NCI-H1417 treated with DMSO at 0.1 percent for 48 hours (cell line): ENCODE measurements around the gene TRIM37.
A peak's percentile ranks its signal among the peaks of the same experiment; 100 is the strongest.
"Not testable (repeated sequence)": the region's sequence is repeated elsewhere in the genome, so short reads cannot be mapped to it uniquely, and the experiment has no call there.

ENCODE experiments used
- DNase-seq: peaks from one replicate; lab custom pipeline; 2025; lab: John Stamatoyannopoulos, UW

The TRIM37 gene

DNA sequence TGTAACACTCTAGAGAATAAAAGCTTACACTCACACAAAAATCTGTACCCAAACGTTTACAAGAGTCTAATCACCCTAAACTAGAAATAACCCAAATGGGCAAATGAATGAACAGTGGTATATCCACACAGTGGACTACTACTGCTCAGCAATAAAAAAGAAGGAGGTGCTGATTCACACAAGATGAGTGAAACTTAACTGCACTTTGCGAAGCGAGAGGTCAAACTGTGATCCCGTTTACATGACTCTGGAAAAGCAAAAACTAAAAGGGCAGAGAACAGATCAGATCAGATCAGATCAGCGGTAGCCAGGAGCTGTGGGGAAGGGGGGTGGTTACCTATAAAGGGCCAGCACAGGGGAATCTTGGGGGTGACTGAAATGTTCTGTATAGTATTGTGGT lies 113.4 kb downstream of the TRIM37 start:
- no peak for DNase-seq

DNA sequence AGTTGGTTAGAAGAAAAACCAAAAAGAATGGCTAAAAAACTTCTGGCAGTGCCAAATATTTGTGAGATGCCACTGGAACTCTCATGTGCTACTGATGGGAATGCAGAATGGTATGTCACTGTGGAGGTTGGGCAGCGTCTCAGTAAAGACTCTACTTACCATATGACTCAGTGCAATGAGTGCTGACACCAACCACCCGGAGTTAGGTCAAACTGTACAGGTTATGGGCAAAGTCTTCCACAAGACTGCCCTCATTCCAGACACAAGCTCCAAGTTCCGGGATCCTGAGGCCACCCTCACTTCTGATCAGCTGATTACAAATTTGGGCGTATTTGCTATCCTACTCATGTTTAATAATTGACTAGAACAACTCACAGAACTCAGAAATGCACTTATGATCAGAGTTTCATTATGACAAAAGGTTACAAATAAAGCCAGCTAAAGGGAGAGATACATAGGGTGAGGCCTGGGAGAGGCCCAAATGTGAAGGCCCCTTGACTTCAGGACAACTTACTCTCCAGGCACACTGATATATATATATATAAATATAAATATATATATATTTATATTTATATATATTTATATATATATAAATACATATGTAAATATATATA lies 114.9 kb downstream of the TRIM37 start:
- DNase-seq: no peak

DNA sequence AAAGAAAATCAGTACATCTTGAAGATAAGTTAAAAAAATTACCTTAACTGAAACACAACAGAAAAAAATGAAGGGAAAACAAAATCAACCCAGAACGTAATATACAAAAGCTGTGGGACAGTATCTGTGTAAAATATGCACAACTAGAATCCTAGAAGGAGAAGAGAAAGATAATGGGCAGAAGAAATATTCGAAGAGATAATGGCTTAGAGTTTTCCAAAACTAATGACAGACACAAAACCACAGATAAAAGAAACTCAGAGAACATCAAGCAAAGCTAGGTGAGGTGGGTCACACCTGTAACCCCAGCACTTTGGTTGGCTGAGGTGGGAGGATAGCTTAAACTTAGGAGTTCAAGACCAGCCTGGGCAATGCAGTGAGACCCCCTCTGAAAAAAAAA lies 117.1 kb downstream of the TRIM37 start:
- DNase-seq: no peak

DNA sequence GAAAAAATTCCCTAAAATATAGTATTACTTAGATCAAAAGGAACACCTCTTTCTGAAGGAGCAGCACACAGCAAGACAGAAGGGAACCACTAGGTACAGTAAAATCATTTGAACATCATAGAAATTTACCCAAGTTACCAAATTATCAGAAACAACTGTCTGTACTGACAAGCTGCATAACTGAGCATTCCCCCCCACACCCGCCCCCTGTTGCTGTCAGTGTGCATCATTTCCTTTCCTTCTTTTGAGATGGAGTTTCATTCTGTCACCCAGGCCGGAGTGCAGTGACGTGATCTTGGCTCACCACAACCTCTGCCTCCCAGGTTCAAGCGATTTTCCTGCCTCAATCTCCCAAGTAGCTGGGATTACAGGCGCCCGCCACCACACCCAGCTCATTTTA lies 120.7 kb downstream of the TRIM37 start:
- DNase-seq: no peak

DNA sequence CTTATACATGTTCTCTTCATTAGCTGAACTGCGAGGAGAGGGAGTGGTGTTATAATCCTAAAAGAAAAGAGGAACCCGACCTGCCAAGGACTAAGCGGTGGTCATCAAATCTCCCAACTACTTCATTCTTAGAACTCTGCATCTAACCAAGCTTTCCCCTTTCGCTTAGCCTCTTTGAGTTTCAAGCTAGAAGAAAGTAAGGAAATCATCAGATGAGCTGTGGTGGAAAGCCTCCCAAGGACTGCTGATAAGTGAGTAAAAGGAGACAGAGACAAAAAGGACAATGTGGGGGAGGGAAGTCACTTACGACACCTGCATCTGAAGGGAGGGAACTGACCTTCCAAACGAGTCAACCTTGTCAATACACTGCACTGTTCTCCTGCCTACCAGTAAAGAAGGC lies 121.3 kb downstream of the TRIM37 start:
- no peak for DNase-seq

DNA sequence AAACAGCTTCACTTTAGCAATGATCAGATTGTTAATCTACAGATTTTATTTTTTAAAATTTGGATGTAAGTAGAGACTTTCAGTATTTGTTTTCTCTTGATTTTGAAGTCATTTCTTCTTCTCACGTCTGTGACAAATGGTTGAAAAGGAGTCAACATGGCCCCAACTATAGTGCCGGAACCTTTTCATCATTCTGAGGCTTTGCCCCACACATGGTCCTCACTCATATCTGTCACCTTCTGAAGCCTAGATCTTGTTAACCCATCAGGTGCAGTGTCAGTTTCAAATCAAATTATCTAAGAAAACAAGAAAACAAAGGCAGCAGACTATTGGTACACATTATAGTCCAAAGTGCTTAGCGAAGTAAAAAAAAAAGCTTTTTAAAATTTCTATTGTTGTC lies 124.1 kb downstream of the TRIM37 start:
- no peak for DNase-seq

DNA sequence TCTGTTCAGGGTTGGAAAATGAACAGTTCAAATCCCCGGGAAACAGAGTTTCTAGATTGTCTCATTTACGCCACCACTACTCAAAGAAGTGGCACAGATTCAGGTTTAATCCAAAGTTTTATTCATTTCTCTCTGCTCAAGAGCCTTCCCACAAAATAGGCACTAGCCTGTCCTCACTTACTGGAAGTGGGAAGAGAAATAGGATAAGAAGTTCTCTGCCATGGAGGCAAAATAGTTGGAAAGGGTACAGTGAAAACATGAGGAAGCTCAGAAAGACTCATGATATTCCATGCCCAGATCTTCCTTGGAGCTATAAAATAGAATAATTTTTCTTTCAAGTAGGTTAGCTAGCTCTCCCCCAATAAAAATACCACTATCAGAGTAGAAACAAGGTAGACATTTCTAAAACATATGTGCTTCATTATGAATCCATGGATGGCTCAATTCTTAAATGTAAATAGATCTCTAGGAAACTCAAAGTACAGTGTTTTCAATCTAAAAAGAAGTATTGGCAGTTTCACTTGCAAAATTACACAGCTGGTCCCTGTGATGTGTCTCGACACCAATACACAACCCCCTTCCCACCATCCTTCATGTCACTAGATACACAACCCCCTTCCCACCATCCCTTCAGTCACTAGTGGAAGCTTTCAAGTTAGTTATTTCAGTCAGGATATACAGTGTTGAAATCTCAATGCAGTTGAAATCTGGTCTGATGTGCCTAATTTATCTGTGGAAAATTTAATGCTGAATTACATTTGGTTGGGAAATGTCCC lies 125.8 kb downstream of the TRIM37 start:
- DNase-seq: no peak

DNA sequence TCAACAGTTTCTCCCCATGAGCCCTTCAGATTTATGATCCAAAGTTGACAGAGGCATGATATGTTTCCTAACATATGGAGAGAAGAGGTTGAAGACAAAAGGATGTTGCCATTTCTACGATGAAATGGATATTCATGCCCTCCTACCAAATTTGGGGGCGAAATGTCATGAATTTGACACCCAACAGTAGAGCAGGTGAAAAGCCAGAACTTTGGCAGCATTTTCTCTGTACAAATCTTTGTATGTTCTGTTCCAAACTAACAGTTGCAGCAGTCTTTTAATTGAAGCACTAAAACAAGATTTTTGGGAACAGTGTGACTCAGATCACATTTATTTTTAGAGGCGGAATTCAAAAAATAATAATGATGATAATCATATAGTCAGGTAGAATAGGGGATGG lies 130.1 kb downstream of the TRIM37 start:
- no peak for DNase-seq

DNA sequence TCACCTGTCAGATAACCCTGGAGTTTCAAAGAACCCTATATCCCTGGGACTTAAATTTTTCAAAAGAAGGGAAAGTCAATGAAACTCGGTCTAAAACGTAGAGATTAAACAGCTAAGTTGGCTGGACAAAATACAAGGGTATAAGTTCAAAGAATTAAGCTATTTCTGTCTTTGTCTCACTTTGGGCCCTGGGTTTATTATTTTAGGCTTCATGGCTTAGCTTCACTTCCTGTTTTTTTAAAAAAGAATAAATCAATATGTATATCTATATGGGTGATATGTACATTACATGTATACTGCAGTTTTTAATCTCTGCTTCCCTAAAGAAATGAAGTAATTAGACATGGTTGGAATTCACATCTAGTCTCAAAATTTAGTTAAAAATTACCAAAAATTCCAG lies 132.3 kb downstream of the TRIM37 start:
- DNase-seq: no peak

DNA sequence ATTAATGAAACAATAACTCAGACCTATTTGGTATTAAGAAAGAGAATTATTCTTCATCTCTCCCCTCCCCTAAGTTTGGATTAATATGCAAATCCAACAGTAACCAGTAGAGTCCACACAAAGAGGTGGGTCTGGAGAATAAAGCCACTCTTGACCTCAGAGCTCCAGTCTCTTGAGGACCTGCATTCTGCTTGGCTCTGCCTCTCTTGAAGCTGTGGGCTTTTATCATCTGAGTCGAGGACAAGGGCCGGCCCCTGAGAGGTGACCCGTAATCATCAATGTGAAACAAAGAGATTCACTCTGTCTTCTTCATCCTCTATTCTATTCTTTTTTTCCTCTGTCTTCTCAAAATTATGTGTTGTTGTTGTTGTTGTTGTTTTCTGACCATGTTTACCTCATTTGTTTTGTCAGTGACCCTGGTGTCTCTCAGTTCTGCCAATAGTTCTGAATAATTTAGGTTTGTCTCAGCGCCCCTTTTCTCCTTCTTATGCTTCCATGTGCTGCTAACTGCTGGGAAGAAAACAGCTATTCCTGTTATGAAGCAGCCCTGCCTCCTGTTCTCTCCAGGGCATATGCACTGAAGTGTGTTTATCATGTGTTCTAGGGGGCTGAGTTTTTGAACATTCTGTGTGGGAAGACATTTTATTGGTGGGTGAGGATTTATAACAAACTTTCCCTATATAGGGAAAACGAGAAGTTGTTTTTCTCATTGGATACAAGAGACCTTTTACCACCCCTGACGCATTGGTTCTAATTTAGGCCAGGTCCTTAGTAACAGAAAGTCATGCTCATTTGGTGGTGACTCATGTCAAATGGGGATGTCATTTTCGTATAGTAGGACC lies 135.8 kb downstream of the TRIM37 start:
- no peak for DNase-seq

DNA sequence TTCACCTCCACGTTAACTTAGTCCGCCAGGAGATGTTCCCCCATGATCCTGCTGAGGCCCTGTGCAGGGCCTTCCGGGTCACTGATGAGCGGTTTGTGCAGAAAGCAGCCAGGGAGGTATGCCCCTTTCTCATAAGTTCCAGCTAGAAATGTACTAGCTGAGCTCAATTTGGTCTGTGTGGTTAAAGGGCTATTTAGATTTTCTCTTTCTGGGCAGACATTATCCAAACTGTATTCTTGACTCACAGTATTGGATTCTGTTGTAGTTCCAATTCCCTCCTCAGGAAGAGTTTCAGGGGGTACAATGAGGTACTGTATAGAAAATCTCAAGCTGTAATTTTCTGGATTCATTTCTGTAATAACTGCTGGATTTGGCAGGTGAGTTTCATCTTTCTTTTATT lies 137.1 kb downstream of the TRIM37 start:
- DNase-seq: no peak

DNA sequence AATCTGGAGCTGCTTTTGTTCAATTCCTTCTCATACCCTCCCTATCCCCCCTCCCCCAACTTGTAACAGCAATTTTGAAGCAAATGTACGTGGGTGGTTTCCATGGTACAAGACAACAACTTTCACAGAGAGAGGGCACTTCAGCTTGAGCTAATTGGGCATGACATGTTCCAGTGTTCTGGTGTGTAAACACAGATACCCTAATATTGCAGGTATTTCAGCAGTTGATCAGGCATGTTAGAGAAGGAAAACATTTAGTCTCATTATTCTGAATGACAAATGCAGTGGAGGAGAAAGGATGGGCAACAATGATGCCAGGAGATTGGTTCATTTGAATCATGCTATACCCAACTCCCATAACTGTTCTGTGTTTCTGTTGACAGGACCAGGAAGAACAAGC lies 137.5 kb downstream of the TRIM37 start:
- DNase-seq: peak; percentile 91

DNA sequence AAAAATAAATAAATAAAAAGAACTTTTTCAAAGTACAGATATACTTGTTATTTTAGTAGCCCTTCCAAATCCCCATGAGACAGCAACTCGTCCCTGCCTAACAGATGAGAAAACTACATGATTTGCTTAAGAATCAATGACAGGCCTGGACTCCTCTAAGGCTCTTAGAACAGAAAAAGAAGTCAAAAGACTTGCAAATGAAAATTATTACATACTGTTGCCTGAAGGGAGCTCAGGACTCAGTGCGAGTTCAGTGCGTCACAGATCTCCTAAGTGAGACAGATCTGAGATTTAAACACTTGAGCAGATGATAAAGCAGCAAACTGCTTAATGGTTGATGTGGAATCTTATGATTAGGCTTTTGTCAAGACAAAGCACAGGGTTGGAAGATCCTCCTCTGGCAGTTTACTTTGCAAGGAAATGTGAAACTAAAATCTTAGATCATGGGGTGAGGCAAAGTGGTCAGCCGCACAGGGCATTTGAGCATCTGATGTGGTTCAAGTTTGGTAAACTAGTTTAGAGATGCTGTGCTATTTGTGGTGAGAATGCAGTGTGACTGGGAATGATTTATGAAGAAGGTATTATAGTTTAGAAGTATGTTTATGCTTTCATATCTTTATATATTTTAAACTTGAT lies 138.1 kb downstream of the TRIM37 start:
- no peak for DNase-seq

DNA sequence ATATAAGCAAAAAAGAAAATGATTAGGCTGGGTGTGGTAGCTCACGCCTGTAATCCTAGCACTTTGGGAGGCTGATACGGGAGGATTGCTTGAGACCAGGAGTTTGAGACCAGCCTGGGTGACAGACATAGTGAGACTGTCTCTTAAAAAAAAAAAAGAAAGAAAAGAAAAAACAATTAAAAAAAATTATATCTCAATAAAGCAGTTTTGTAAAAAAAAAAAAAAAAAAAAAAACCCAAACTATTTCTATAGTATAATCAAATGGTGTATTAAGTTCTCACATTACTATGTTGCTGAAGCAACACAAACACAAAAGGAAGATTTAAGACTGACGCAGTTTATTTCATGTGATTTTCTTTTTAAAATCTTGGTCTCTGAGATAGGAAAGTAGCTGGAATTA lies 140.5 kb downstream of the TRIM37 start:
- DNase-seq: no peak

DNA sequence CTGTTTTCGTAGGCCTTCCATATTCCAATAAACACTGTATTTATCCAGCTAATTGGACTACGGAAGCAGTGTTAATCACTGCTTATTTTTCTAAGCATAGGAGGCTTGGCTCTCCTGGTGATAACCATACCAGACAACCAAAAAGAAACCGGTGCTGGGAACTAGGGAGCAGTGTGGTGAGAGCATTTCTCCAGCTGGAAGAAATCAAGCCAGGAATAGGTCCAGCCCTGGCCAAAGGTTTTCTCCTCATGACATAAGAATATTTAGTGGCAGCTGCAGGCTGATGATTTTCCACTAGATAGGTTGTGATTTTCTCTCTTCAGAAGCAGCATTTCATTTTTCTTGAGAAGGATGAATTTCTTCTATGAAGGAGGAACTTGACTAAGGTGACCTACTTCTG lies 141.5 kb downstream of the TRIM37 start:
- no peak for DNase-seq

DNA sequence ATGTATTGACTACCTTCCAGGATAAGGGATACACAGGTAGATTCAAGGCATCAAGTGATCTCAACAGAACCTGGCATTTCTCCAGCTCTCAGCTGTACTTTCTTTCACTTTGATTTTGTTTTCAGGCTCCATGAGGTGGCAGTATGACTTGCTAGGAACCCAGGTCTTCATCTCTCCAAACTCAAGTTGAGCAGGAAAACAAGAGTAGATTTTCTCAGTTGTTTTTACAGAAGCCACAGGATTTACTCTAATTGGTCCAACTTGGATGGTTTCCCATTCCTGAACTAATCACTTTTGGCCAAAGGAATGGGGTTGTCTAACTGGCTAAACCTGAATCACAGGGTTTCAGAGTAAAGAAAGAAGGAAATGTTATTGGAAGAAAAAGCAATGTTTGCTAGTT lies 146.6 kb downstream of the TRIM37 start:
- DNase-seq: no peak

DNA sequence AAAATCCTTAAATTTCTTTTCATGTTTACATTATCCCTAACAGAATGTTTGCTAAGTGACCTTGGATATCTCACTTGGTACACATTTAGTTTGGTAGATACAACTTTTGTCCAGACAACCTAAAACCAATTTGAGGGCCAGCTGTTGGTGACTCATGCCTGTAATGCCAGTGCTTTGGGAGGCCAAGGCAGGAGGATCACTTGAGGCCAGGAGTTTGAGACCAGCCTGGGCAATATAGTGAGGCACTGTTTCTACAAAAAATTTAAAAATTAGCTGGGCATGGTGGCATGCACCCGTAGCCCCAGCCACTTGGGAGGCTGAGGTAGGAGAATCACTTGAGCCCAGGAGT lies 149.0 kb downstream of the TRIM37 start:
- DNase-seq: not testable (repeated sequence)

DNA sequence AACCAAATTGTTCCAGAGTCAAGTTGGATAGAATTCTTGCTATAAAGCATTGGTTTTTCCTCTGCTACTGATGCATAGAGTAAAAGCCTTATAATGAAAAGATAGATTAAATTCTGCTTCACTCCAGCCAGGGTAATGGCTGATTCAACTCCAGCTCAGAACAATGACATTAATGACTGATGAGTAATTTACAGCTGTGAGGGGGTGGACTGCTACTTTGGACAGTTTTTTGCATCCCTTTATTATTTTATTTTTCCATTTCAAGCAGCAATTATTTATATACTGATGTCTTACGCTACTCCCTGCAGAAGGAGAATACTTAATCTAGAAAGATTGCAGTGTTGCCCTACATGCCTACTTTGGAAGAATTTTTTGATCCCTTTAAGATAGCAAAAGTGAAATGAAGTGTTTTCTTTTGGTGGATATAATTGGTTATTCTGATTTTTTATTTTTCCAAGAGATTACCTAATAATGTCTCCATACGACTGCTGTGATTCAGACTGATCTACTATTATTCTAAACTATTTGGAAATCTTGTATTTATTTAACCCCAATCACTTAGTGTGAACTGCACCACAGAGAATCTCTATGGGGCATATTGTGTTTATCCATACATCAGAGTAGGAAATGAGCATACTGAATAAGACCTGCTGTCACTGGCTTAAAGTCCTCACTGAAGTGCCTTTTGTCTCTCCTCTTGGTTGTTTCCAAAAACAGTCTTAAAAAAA lies 149.5 kb downstream of the TRIM37 start:
- no peak for DNase-seq

DNA sequence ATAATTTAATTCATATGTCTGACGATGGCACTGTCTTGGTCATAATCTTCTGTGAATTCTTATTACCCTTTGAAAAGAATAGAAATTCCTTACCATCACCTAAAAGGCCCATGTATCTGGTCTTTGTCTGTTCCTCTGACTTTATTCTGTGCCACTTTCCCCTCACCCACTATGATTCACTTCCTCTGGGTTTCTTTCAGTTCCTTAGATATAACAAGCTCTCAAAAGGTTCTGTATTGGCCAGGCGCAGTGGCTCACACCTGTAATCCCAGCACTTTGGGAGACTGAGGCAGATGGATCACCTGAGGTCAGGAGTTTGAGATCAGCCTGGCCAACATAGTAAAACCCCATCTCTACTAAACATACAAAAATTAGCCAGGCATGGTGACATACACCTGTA lies 152.3 kb downstream of the TRIM37 start:
- DNase-seq: not testable (repeated sequence)

DNA sequence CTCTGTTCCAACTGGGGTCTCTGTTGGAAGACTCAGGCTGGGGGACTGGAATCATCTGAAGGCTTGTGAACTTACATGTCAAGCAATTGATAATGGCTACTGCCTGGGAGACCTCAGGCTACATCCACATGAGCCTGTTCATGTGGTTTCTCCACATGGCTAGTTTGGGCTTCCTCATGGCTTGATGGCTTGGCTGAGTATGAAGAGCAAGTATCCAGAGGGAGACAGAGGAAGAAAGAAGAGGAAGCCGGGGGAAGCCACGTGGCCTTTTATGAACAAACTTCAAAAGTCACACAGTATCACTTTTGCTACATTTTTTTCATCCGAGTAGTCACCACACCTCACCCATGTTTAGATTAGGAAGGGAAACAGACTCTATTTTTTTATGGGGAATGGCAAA lies 158.9 kb downstream of the TRIM37 start:
- no peak for DNase-seq

DNA sequence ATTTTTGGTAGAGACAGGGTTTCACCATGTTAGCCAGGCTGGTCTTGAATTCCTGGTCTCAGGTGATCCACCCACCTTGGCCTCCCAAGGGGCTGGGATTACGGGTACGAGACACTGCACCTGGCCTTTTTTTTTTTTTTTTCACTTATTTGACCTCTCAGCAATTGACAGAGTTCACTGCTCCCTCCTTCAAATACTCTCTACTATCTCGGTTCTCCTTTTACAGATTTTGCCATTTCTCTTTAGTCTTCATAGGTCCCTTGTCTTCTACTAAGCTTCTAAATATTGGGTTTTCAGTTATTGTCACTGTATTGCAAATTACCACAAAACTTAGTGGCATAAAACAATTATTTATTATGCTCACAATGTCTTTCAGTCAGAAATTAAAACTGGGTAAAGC lies 159.3 kb downstream of the TRIM37 start:
- DNase-seq: no peak

DNA sequence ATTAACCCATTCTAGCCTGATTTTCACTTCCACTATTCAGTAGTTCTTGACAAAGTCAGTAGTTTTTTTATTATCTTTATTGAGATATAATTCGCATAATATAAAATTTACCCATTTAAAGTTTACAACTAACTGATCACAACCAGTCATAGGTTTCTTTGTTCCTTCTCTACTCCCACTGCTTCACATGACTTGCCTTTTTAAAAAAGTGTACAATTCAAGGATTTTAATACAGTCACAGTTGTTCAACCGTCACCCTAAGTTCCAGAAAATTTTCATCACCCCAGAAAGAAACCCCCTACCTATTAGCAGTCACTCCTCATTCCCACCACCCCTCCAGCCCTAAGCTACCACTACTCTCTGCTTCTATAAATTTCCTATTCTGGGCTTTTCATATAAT lies 162.5 kb downstream of the TRIM37 start:
- DNase-seq: no peak
